GM12878 (cell line): ENCODE measurements around the gene CCNA2. TPM values are rescaled to one million over a fixed set of nuclear protein-coding genes. Genes with fewer than 3 reads are reported as not detected.

ENCODE experiments used
- ATAC-seq: fragments of 200-7000 bp; cut with Tn5 transposase; 3 replicates; pipeline ENCODE4 v1.9.1; 2020; ENCODE audit warnings: mild to moderate bottlenecking, moderate library complexity
- BruUV-seq: library from RNA; stranded (reverse); fragments of 400-500 nt; replicated peaks from 2 replicates; lab custom pipeline; 2021; lab: Mats Ljungman, UMichigan
- CTCF ChIA-PET: fragments of 300-600 bp; sonication (Branson Sonifier 250); formaldehyde crosslinking; extraction: SDS; loops from one replicate; lab custom pipeline; 2021; ENCODE audit warnings: inconsistent platforms; lab: Yijun Ruan, JAX
- POLR2A ChIA-PET: fragments of 350-600 bp; formaldehyde crosslinking; extraction: SDS; loops from one replicate; lab custom pipeline; 2021; ENCODE audit warnings: inconsistent platforms; lab: Charles Lee
- RAD21 ChIA-PET: fragments of 300-600 bp; sonication (Branson Sonifier 250); formaldehyde crosslinking; loops from one replicate; lab custom pipeline; 2023; ENCODE audit warnings: antibody characterized with exemption; ENCODE audit not compliant: unreplicated experiment; lab: Charles Lee
- SMC1A ChIA-PET: fragments of 300-600 bp; sonication (Branson Sonifier 250); formaldehyde crosslinking; loops from one replicate; lab custom pipeline; 2023; ENCODE audit not compliant: unreplicated experiment, uncharacterized antibody; lab: Charles Lee
- DNase-seq: peaks from one replicate; pipeline ENCODE4 v3.0.0-alpha.2; 2011; ENCODE audit warnings: low read depth, low spot score
- FAIRE-seq: peaks from 3 replicates; lab custom pipeline; 2011; peaks lifted over from hg19 to GRCh38; lab: Jason Lieb, UNC
- H2AFZ ChIP-seq: 2 replicates; pipeline ENCODE4 v1.6.0; 2011; ENCODE audit warnings: low read depth, low read length, control low read depth; ENCODE audit not compliant: control insufficient read depth
- H3K27ac ChIP-seq: 2 replicates; pipeline ENCODE4 v1.5.1; 2011; ENCODE audit warnings: control low read depth; ENCODE audit not compliant: control insufficient read depth, insufficient read depth
- H3K27me3 ChIP-seq, 2 experiments: replicated peaks in 1 of 2; 2 replicates each; pipeline versions ENCODE4 v1.6.0 to v1.6.1; 2011; ENCODE audit warnings: low read length in 1 of 2; ENCODE audit not compliant: control insufficient read depth in 2 of 2, insufficient read depth in 2 of 2
- H3K36me3 ChIP-seq, 2 experiments: 2 replicates each; pipeline ENCODE4 v1.5.1; 2011; ENCODE audit warnings: low read length in 1 of 2; ENCODE audit not compliant: control insufficient read depth in 2 of 2, insufficient read depth in 2 of 2
- H3K4me1 ChIP-seq: 2 replicates; pipeline ENCODE4 v1.6.1; 2011; ENCODE audit warnings: mild to moderate bottlenecking, low read length, moderate library complexity, mixed read lengths; ENCODE audit not compliant: control insufficient read depth, insufficient read depth
- H3K4me2 ChIP-seq: 2 replicates; pipeline ENCODE4 v1.6.0; 2011; ENCODE audit warnings: control low read depth; ENCODE audit not compliant: control insufficient read depth, insufficient read depth
- H3K4me3 ChIP-seq: fragments of 200-600 bp; sonication (generic); 2 replicates; pipeline ENCODE4 v1.5.1; 2016
- H3K79me2 ChIP-seq: 2 replicates; pipeline ENCODE4 v1.6.0; 2011; ENCODE audit warnings: low read length; ENCODE audit not compliant: control insufficient read depth, insufficient read depth
- H3K9ac ChIP-seq: 2 replicates; pipeline ENCODE4 v1.8.0; 2011; ENCODE audit warnings: low read length, control low read depth, mixed read lengths; ENCODE audit not compliant: control insufficient read depth, insufficient read depth
- H3K9me3 ChIP-seq: replicated peaks from 3 replicates; pipeline ENCODE4 v1.5.1; 2011; ENCODE audit warnings: mild to moderate bottlenecking, low read length; ENCODE audit not compliant: control insufficient read depth, insufficient read depth
- H4K20me1 ChIP-seq: 2 replicates; pipeline ENCODE4 v1.6.0; 2011; ENCODE audit not compliant: control insufficient read depth, insufficient read depth
- ATF7 ChIP-seq: fragments of 450-650 bp; IDR thresholded peaks from 2 replicates; pipeline ENCODE4 v1.6.1; 2016; ENCODE audit warnings: low read depth, mild to moderate bottlenecking
- BMI1 ChIP-seq: fragments of 450-650 bp; IDR thresholded peaks from 2 replicates; pipeline ENCODE4 v1.6.1; 2016; ENCODE audit warnings: mild to moderate bottlenecking, moderate library complexity, borderline replicate concordance
- CEBPB ChIP-seq, 2 experiments: fragments of 150-350 bp in 1 of 2; IDR thresholded peaks; 2 replicates each; pipeline ENCODE4 v1.6.1; 2012 to 2014; ENCODE audit warnings: low read depth in 2 of 2, low read length in 2 of 2, borderline replicate concordance in 1 of 2, inconsistent platforms in 1 of 2
- ETV6 ChIP-seq, 2 experiments: fragments of 450-650 bp in 1 of 2; IDR thresholded peaks in 1 of 2; conservative IDR thresholded peaks in 1 of 2; 2 replicates each; pipeline ENCODE4 v1.6.1; 2014; ENCODE audit warnings: antibody characterized with exemption in 1 of 2, borderline replicate concordance in 1 of 2, low read depth in 1 of 2, mild to moderate bottlenecking in 1 of 2, moderate library complexity in 1 of 2
- MEF2A ChIP-seq: IDR thresholded peaks from 2 replicates; pipeline ENCODE4 v1.6.1; 2011; ENCODE audit warnings: low read depth, mild to moderate bottlenecking, low read length, moderate library complexity; ENCODE audit not compliant: insufficient read depth
- MTA2 ChIP-seq: fragments of 450-650 bp; IDR thresholded peaks from 2 replicates; pipeline ENCODE4 v1.6.1; 2016; ENCODE audit warnings: low read depth, mild to moderate bottlenecking, moderate library complexity
- MXI1 ChIP-seq: fragments of 150-350 bp; IDR thresholded peaks from 2 replicates; pipeline ENCODE4 v1.6.1; 2011; ENCODE audit warnings: low read depth, mild to moderate bottlenecking, inconsistent platforms, low read length, improper control_type of control experiment
- NFIC ChIP-seq: IDR thresholded peaks from 2 replicates; pipeline ENCODE4 v1.6.1; 2012; ENCODE audit warnings: low read depth, mild to moderate bottlenecking, inconsistent platforms, low read length, moderate library complexity
- PKNOX1 ChIP-seq: fragments of 450-650 bp; IDR thresholded peaks from 2 replicates; pipeline ENCODE4 v1.6.1; 2016; ENCODE audit warnings: mild to moderate bottlenecking
- POU2F2 ChIP-seq: IDR thresholded peaks from 3 replicates; pipeline ENCODE4 v1.6.1; 2011; ENCODE audit warnings: low read depth, mild to moderate bottlenecking, low read length, borderline replicate concordance
- RBBP5 ChIP-seq: fragments of 200-600 bp; sonication (generic); conservative IDR thresholded peaks from 2 replicates; pipeline ENCODE4 v1.6.1; 2016
- SUZ12 ChIP-seq: fragments of 200-600 bp; sonication (generic); IDR thresholded peaks from one replicate; pipeline ENCODE4 v1.6.1; 2018; ENCODE audit warnings: antibody characterized with exemption, mild to moderate bottlenecking; ENCODE audit not compliant: unreplicated experiment
- TAF1 ChIP-seq: IDR thresholded peaks from 2 replicates; pipeline ENCODE4 v1.6.1; 2011; ENCODE audit warnings: mild to moderate bottlenecking, low read depth, low read length, borderline replicate concordance
- TCF3 ChIP-seq: IDR thresholded peaks from 2 replicates; pipeline ENCODE4 v1.6.1; 2012; ENCODE audit warnings: low read depth, mild to moderate bottlenecking, low read length, borderline replicate concordance; ENCODE audit not compliant: insufficient read depth
- ZNF217 ChIP-seq: fragments of 450-650 bp; IDR thresholded peaks from 2 replicates; pipeline ENCODE4 v1.6.1; 2017; ENCODE audit warnings: antibody characterized with exemption, mild to moderate bottlenecking
- WGBS: methylation state at CpG from one replicate; pipeline ENCODE4 v1.1.6; 2016; ENCODE audit warnings: low lambda C conversion rate; ENCODE audit not compliant: insufficient replicate concordance, insufficient coverage; ENCODE audit errors: missing lambda C conversion rate; 5-methylcytosine and 5-hydroxymethylcytosine counted together
- in situ Hi-C: fragments of 300-500 bp; cut with MboI; formaldehyde crosslinking; loops from 9 replicates; pipeline ENCODE4 v1.14.3; 2018; ENCODE audit warnings: mixed read lengths
- intact Hi-C: fragments of 100-400 bp; cut with micrococcal nuclease; formaldehyde crosslinking; loops from one replicate; pipeline ENCODE4 v1.14.2; 2022; ENCODE audit not compliant: unreplicated experiment
- polyA plus RNA-seq, 11 experiments: library from polyadenylated mRNA; depleted of rRNA in 4 of 11; unstranded in 6 of 11; stranded (reverse) in 5 of 11; fragments of >200 nt; fragmentation: Nextera tagmentation in 4 of 11; fragmentation: Illumina TruSeq in 1 of 11; extraction: Ambion mirVana in 4 of 11; extraction: Trizol in 1 of 11; gene quantifications; 1 replicate in 1 of 11; 2 replicates in 10 of 11; pipeline versions ENCODE4 v1.2.1 to v1.2.3, GENCODE V29; 2011 to 2016; ENCODE audit warnings: inconsistent platforms in 2 of 11, missing spikeins in 2 of 11, low read depth in 1 of 11
- total RNA-seq, 4 experiments: library from RNA; depleted of rRNA in 3 of 4; stranded (reverse); fragments of >200 nt in 3 of 4; fragmentation: Illumina TruSeq in 1 of 4; extraction: Trizol in 1 of 4; gene quantifications; 2 replicates each; pipeline versions ENCODE4 v1.2.1 to v1.2.3, GENCODE V29; 2013 to 2021
- TF ChIP-seq, protein P1 (sequence below): IDR thresholded peaks from 2 replicates; pipeline ENCODE4 v1.6.1; 2012; ENCODE audit warnings: low read length, inconsistent platforms

The CCNA2 gene
- total and polyA plus RNA-seq, 10 of the 15 experiments (the other 5 are each of a cell fraction or from before 2014, with no cell fraction given): 21.8 to 153 (median 94.5) TPM

GRCh38 chr4:121784401-121784800 lies 39.3 kb downstream of the CCNA2 start:
- 100% methylated on average over 1 of the region's 1 CpG for WGBS
- TF ChIP-seq RBBP5 (no peak), MTA2 (no peak), MXI1 (no peak)
- TF ChIP-seq, protein P1, sequence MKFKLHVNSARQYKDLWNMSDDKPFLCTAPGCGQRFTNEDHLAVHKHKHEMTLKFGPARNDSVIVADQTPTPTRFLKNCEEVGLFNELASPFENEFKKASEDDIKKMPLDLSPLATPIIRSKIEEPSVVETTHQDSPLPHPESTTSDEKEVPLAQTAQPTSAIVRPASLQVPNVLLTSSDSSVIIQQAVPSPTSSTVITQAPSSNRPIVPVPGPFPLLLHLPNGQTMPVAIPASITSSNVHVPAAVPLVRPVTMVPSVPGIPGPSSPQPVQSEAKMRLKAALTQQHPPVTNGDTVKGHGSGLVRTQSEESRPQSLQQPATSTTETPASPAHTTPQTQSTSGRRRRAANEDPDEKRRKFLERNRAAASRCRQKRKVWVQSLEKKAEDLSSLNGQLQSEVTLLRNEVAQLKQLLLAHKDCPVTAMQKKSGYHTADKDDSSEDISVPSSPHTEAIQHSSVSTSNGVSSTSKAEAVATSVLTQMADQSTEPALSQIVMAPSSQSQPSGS: no peak
- no peak overlapping the region for H3K27ac ChIP-seq
- ATAC-seq (no peak), FAIRE-seq (no peak), DNase-seq (no peak)
- ChIA-PET CTCF (no interaction called here), RAD21 (no interaction called here), POLR2A (no interaction called here), SMC1A (interaction anchor here (0.5 to 1.8 kb wide), 2 partner anchors 12 to 35 kb away, joined by 3 to 5 read pairs; no protein-coding TSS in a partner anchor)
- no peak overlapping the region for H3K4me2 ChIP-seq
- H3K27me3 ChIP-seq: no peaks in the 10 kb centered on the region
- no peaks in the 10 kb centered on the region for H3K36me3 ChIP-seq
- in situ Hi-C loops (no loop called here), intact Hi-C loops (no loop called here)
- H3K9me3 ChIP-seq: no peaks in the 10 kb centered on the region; the same call in 2 of the 3 replicates
- no peaks in the 10 kb centered on the region for H4K20me1 ChIP-seq
- no peak overlapping the region for H2AFZ ChIP-seq
- no TSS peak for BruUV-seq
- H3K9ac ChIP-seq: no peak overlapping the region
- peaks cover 16% of the 10 kb centered on the region for H3K4me1 ChIP-seq
- H3K4me3 ChIP-seq: no peak overlapping the region
- no peaks in the 10 kb centered on the region for H3K79me2 ChIP-seq

GRCh38 chr4:121783210-121783609 lies 40.5 kb downstream of the CCNA2 start:
- ChIA-PET POLR2A (interaction anchor here (0.7 kb wide), 1 partner anchor 10 kb away, joined by 3 read pairs; no protein-coding TSS in a partner anchor), SMC1A (interaction anchor here (2.2 kb wide), 1 partner anchor 16 kb away, joined by 4 read pairs; no protein-coding TSS in a partner anchor), CTCF (no interaction called here), RAD21 (no interaction called here)
- H3K4me3 ChIP-seq: no peak overlapping the region
- 0% methylated on average over 1 of the region's 1 CpG for WGBS
- H3K9me3 ChIP-seq: no peaks in the 10 kb centered on the region; the same call in 2 of the 3 replicates
- peaks cover 4% of the 10 kb centered on the region for H3K4me1 ChIP-seq
- H3K9ac ChIP-seq: no peak overlapping the region
- DNase-seq (no peak), ATAC-seq (peak; percentile 77), FAIRE-seq (no peak)
- H3K36me3 ChIP-seq: no peaks in the 10 kb centered on the region
- no peaks in the 10 kb centered on the region for H3K27me3 ChIP-seq
- no peak overlapping the region for H3K27ac ChIP-seq
- no peaks in the 10 kb centered on the region for H4K20me1 ChIP-seq
- H3K79me2 ChIP-seq: no peaks in the 10 kb centered on the region
- no peak overlapping the region for H3K4me2 ChIP-seq
- no peak overlapping the region for H2AFZ ChIP-seq
- in situ Hi-C loops: no loop called here
- intact Hi-C loops: no loop called here
- BruUV-seq: no TSS peak
- TF ChIP-seq MXI1: no peak
- no peak for TF ChIP-seq ETV6 (conservative IDR thresholded peaks at IDR 0.05 in 1 of 2, IDR thresholded peaks at IDR 0.05 in 1 of 2; ENCODE audit: borderline replicate concordance in 1 of 2, low read depth in 1 of 2)
- TF ChIP-seq TCF3: no peak
- TF ChIP-seq ATF7: peak; percentile 95
- peak; percentile 92 for TF ChIP-seq PKNOX1
- TF ChIP-seq NFIC: peak; percentile 74; the same call in 1 of the 2 replicates
- TF ChIP-seq POU2F2: no peak
- no peak for TF ChIP-seq SUZ12
- peak; percentile 88 for TF ChIP-seq MEF2A
- no peak for TF ChIP-seq TAF1
- no peak for TF ChIP-seq CEBPB (IDR thresholded peaks at IDR 0.05; ENCODE audit: borderline replicate concordance in 1 of 2, low read depth in 2 of 2, low read length in 2 of 2)
- TF ChIP-seq ZNF217: no peak
- no peak for TF ChIP-seq BMI1
